HepG2 (cell line): ENCODE results near the gene LRRC27. TPM values are rescaled to one million over a fixed set of nuclear protein-coding genes. Genes with fewer than 3 reads are reported as not detected.
A peak's percentile ranks its signal among the peaks of the same experiment; 100 is the strongest.

Source experiments
- FOXA1 ChIP-seq, 2 experiments: fragments of 450-650 bp in 1 of 2; sonication (generic) in 1 of 2; formaldehyde crosslinking in 1 of 2; IDR thresholded peaks; 2 replicates each; pipeline versions ENCODE4 v1.4.0 to v1.6.1; 2016 to 2020; ENCODE audit warnings: missing genetic modification reagents in 1 of 2
- KAT2B ChIP-seq: fragments of 150-350 bp; IDR thresholded peaks from 2 replicates; pipeline ENCODE4 v1.6.1; 2014; ENCODE audit warnings: low read depth, low read length, borderline replicate concordance
- ONECUT2 ChIP-seq: sonication (generic); formaldehyde crosslinking; IDR thresholded peaks from 2 replicates; pipeline ENCODE4 v1.4.0; 2020; ENCODE audit warnings: missing genetic modification reagents
- RARA ChIP-seq: IDR thresholded peaks from 2 replicates; pipeline ENCODE4 v1.6.1; 2016; ENCODE audit warnings: missing genetic modification reagents, missing compliant biosample characterization
- polyA plus RNA-seq, 8 experiments: library from polyadenylated mRNA; depleted of rRNA in 3 of 8; stranded (reverse) in 7 of 8; unstranded in 1 of 8; fragments of >200 nt; fragmentation: Illumina TruSeq in 4 of 8; extraction: Trizol in 4 of 8; gene quantifications; 2 replicates each; pipeline versions ENCODE4 v1.2.1 to v1.2.3, GENCODE V29; 2011 to 2016; ENCODE audit warnings: low read depth in 4 of 8, missing spikeins in 1 of 8, mixed read lengths in 1 of 8; ENCODE audit not compliant: insufficient read depth in 1 of 8
- total RNA-seq, 5 experiments: library from RNA; depleted of rRNA; stranded (reverse); fragments of >200 nt; fragmentation: Illumina TruSeq; extraction: Trizol; gene quantifications; 2 replicates each; pipeline ENCODE4 v1.2.3, GENCODE V29; 2016; ENCODE audit warnings: low read depth in 1 of 5
- TF ChIP-seq, protein P1 (sequence below), 2 experiments: sonication (generic) in 1 of 2; formaldehyde crosslinking in 1 of 2; IDR thresholded peaks; 2 replicates each; pipeline versions ENCODE4 v1.6.1 to v1.9.0; 2014 to 2022; ENCODE audit warnings: antibody characterized with exemption in 1 of 2, borderline replicate concordance in 1 of 2, inconsistent platforms in 1 of 2, low read depth in 1 of 2, missing genetic modification reagents in 1 of 2
- TF ChIP-seq, protein P2 (sequence below): sonication (generic); formaldehyde crosslinking; IDR thresholded peaks from 2 replicates; pipeline ENCODE4 v1.9.0; 2022; ENCODE audit warnings: missing genetic modification reagents, mild to moderate bottlenecking, borderline replicate concordance
- TF ChIP-seq, protein P3 (sequence below): sonication (generic); formaldehyde crosslinking; IDR thresholded peaks from 2 replicates; pipeline ENCODE4 v1.4.0; 2020; ENCODE audit warnings: mild to moderate bottlenecking, missing genetic modification reagents
- TF ChIP-seq, protein P4 (sequence below): sonication (generic); formaldehyde crosslinking; IDR thresholded peaks from 2 replicates; pipeline ENCODE4 v1.5.0; 2020; ENCODE audit warnings: mild to moderate bottlenecking, missing genetic modification reagents, borderline replicate concordance
- TF ChIP-seq, protein P5 (sequence below): sonication (generic); formaldehyde crosslinking; IDR thresholded peaks from 2 replicates; pipeline ENCODE4 v1.4.0; 2020; ENCODE audit warnings: mild to moderate bottlenecking, missing genetic modification reagents
- TF ChIP-seq, protein P6 (sequence below): sonication (generic); formaldehyde crosslinking; IDR thresholded peaks from 2 replicates; pipeline ENCODE4 v1.4.0; 2020; ENCODE audit warnings: missing genetic modification reagents

LRRC27 gene
- total and polyA plus RNA-seq, 2 of the 13 experiments (the other 11 are each of a cell fraction or from before 2014, with no cell fraction given), result 4.2 to 4.6 TPM

DNA sequence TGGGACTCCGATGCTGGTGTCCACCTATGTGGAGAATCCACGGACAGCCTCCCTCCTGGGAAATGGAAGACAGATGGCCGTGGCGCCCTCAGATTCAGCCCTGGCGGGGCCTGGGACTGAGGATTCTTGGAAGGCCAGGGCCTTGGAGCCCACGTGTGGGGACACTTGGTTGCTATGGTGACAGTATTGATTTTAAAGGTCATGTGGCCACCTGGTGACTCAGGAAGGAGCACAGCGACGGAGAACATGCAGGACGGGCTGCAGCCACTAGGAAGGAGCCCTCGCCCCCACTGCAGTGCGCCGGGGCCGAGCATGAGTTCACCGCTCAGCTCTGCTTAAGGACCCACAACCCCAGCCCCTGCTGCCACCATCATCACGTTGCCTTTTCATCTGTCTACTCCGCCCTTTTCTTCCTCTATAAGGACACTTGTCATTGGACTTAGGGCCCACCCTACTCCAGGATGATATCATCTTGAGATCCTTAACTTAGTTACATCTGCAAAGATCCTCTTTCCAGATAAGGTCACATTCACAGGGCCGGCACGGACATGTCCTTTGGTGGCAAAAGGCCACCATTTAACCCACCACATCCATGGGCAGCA, 20.6 kb upstream of the LRRC27 start (continued):
- TF ChIP-seq, protein P1, sequence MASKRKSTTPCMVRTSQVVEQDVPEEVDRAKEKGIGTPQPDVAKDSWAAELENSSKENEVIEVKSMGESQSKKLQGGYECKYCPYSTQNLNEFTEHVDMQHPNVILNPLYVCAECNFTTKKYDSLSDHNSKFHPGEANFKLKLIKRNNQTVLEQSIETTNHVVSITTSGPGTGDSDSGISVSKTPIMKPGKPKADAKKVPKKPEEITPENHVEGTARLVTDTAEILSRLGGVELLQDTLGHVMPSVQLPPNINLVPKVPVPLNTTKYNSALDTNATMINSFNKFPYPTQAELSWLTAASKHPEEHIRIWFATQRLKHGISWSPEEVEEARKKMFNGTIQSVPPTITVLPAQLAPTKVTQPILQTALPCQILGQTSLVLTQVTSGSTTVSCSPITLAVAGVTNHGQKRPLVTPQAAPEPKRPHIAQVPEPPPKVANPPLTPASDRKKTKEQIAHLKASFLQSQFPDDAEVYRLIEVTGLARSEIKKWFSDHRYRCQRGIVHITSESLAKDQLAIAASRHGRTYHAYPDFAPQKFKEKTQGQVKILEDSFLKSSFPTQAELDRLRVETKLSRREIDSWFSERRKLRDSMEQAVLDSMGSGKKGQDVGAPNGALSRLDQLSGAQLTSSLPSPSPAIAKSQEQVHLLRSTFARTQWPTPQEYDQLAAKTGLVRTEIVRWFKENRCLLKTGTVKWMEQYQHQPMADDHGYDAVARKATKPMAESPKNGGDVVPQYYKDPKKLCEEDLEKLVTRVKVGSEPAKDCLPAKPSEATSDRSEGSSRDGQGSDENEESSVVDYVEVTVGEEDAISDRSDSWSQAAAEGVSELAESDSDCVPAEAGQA (IDR thresholded peaks at IDR 0.05; ENCODE audit: low read depth), result peak; percentile 16; the same call in 1 of the 2 replicates
- TF ChIP-seq, protein P1 (CRISPR knock-in tag; IDR thresholded peaks at IDR 0.05; ENCODE audit: borderline replicate concordance), result no peak
- TF ChIP-seq, protein P2, sequence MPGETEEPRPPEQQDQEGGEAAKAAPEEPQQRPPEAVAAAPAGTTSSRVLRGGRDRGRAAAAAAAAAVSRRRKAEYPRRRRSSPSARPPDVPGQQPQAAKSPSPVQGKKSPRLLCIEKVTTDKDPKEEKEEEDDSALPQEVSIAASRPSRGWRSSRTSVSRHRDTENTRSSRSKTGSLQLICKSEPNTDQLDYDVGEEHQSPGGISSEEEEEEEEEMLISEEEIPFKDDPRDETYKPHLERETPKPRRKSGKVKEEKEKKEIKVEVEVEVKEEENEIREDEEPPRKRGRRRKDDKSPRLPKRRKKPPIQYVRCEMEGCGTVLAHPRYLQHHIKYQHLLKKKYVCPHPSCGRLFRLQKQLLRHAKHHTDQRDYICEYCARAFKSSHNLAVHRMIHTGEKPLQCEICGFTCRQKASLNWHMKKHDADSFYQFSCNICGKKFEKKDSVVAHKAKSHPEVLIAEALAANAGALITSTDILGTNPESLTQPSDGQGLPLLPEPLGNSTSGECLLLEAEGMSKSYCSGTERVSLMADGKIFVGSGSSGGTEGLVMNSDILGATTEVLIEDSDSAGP (CRISPR knock-in tag), result peak; percentile 43; the same call in 1 of the 2 replicates
- TF ChIP-seq, protein P3, sequence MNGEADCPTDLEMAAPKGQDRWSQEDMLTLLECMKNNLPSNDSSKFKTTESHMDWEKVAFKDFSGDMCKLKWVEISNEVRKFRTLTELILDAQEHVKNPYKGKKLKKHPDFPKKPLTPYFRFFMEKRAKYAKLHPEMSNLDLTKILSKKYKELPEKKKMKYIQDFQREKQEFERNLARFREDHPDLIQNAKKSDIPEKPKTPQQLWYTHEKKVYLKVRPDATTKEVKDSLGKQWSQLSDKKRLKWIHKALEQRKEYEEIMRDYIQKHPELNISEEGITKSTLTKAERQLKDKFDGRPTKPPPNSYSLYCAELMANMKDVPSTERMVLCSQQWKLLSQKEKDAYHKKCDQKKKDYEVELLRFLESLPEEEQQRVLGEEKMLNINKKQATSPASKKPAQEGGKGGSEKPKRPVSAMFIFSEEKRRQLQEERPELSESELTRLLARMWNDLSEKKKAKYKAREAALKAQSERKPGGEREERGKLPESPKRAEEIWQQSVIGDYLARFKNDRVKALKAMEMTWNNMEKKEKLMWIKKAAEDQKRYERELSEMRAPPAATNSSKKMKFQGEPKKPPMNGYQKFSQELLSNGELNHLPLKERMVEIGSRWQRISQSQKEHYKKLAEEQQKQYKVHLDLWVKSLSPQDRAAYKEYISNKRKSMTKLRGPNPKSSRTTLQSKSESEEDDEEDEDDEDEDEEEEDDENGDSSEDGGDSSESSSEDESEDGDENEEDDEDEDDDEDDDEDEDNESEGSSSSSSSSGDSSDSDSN (CRISPR knock-in tag), result 0 out of 2 replicates have a peak, but pooled peaks have one; percentile 27
- TF ChIP-seq ONECUT2, result peak; percentile 97
- TF ChIP-seq KAT2B, result peak; percentile 67
- 0 out of 2 replicates have a peak, but pooled peaks have one; percentile 17 for TF ChIP-seq RARA (CRISPR knock-in tag)
- TF ChIP-seq, protein P4, sequence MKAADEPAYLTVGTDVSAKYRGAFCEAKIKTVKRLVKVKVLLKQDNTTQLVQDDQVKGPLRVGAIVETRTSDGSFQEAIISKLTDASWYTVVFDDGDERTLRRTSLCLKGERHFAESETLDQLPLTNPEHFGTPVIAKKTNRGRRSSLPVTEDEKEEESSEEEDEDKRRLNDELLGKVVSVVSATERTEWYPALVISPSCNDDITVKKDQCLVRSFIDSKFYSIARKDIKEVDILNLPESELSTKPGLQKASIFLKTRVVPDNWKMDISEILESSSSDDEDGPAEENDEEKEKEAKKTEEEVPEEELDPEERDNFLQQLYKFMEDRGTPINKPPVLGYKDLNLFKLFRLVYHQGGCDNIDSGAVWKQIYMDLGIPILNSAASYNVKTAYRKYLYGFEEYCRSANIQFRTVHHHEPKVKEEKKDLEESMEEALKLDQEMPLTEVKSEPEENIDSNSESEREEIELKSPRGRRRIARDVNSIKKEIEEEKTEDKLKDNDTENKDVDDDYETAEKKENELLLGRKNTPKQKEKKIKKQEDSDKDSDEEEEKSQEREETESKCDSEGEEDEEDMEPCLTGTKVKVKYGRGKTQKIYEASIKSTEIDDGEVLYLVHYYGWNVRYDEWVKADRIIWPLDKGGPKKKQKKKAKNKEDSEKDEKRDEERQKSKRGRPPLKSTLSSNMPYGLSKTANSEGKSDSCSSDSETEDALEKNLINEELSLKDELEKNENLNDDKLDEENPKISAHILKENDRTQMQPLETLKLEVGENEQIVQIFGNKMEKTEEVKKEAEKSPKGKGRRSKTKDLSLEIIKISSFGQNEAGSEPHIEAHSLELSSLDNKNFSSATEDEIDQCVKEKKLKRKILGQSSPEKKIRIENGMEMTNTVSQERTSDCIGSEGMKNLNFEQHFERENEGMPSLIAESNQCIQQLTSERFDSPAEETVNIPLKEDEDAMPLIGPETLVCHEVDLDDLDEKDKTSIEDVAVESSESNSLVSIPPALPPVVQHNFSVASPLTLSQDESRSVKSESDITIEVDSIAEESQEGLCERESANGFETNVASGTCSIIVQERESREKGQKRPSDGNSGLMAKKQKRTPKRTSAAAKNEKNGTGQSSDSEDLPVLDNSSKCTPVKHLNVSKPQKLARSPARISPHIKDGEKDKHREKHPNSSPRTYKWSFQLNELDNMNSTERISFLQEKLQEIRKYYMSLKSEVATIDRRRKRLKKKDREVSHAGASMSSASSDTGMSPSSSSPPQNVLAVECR (CRISPR knock-in tag), result peak; percentile 69; the same call in 1 of the 2 replicates
- TF ChIP-seq, protein P5, sequence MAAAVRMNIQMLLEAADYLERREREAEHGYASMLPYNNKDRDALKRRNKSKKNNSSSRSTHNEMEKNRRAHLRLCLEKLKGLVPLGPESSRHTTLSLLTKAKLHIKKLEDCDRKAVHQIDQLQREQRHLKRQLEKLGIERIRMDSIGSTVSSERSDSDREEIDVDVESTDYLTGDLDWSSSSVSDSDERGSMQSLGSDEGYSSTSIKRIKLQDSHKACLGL, result peak; percentile 51; the same call in 1 of the 2 replicates
- TF ChIP-seq, protein P6, sequence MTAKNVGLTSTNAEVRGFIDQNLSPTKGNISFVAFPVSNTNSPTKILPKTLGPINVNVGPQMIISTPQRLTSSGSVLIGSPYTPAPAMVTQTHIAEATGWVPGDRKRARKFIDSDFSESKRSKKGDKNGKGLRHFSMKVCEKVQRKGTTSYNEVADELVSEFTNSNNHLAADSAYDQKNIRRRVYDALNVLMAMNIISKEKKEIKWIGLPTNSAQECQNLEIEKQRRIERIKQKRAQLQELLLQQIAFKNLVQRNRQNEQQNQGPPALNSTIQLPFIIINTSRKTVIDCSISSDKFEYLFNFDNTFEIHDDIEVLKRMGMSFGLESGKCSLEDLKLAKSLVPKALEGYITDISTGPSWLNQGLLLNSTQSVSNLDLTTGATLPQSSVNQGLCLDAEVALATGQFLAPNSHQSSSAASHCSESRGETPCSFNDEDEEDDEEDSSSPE, result 0 out of 2 replicates have a peak, but pooled peaks have one; percentile 27
- no peak for TF ChIP-seq FOXA1 (IDR thresholded peaks at IDR 0.05)
- peak; percentile 92 for TF ChIP-seq FOXA1 (CRISPR knock-in tag; IDR thresholded peaks at IDR 0.05)
